Keratinocyte (primary cell): Measurements from ENCODE around the gene SRF.

Experiments
- CTCF ChIP-seq, 3 experiments: IDR thresholded peaks in 1 of 3; conservative IDR thresholded peaks in 1 of 3; optimal IDR thresholded peaks in 1 of 3; 2 replicates in 2 of 3; 3 replicates in 1 of 3; pipeline versions ENCODE3 to v1.5.1; 2011; ENCODE audit warnings: low read length in 3 of 3, mild to moderate bottlenecking in 3 of 3, moderate library complexity in 2 of 3, control low read depth in 1 of 3, inconsistent platforms in 1 of 3; ENCODE audit not compliant: insufficient read depth in 2 of 3; ENCODE audit errors: extremely low read depth in 1 of 3
- EZH2 ChIP-seq: IDR thresholded peaks from one replicate; pipeline ENCODE4 v1.6.1; 2012; ENCODE audit warnings: inconsistent platforms, mild to moderate bottlenecking, low read length, moderate library complexity

DNA sequence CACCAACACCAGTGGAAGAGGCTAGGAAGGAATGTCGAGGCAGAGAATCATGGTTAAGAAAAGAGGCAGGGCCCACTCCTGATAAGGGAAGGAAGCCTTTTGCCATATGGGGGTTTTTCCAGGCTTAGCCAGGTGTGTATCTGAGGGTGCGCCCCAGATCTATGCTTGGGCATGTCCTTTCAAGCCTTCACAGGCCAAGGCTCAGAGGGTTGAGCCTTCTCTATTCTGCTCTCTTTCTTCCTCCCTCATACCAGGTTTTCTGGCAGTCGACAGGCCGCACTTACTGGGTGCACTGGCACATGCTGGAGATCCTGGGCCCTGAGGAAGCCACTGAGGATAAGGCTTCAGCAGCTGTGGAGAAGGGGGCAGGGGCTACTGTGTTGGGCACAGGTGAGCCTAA is 15.6 kb downstream of the SRF start:
- TF ChIP-seq CTCF (optimal IDR thresholded peaks at IDR 0.05 in 1 of 3, IDR thresholded peaks at IDR 0.05 in 1 of 3, conservative IDR thresholded peaks at IDR 0.05 in 1 of 3; ENCODE audit: extremely low read depth in 1 of 3, insufficient read depth in 2 of 3, low read length in 3 of 3) (no peak), EZH2 (no peak)
